Measurements from ENCODE around the gene TUBB2B.

DNA sequence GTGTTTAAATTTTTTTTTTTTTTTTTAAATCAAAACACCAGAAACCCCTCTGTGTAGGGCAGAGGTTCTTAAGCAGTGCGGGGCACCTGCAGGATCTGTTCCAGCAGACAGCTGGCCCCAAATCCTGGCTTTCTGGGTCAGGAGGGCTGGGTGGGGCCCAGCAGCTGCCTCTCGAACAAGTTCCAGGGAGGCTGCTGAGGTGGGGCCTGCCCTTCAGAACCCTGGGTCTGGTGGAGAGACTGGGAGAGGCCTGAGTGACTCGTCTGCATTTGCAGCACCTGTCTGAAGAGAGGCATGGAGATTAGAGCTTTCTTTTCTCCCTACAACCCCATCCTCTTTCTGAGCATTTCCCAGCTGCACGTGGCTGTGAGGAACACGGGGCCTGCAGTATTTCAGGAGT is 39.7 kb upstream of the TUBB2B start:
- TF ChIP-seq CTCF (IDR thresholded peaks at IDR 0.05) (no peak), POLR2A (IDR thresholded peaks at IDR 0.05) (no peak), POLR2AphosphoS5 (IDR thresholded peaks at IDR 0.05) (no peak), EP300 (IDR thresholded peaks at IDR 0.05) (no peak)

Measured in sigmoid colon (tissue), 4 donors.